Muscle layer of colon (tissue), 2 donors: Measurements from ENCODE around the gene TEKT5.
A peak's percentile ranks its signal among the peaks of the same experiment; 100 is the strongest.
"Not testable (repeated sequence)": the region's sequence is repeated elsewhere in the genome, so short reads cannot be mapped to it uniquely, and the experiment has no call there.

ENCODE experiments used
- H3K27ac ChIP-seq: one replicate; pipeline ENCODE4 v1.7.0; 2013; ENCODE audit warnings: low read depth, mild to moderate bottlenecking, low read length, moderate library complexity
- H3K27me3 ChIP-seq, 2 donors: one replicate each; pipeline ENCODE4 v1.7.0; 2013; ENCODE audit warnings: low read length in 2 of 2, mild to moderate bottlenecking in 2 of 2; ENCODE audit not compliant: insufficient read depth in 2 of 2, control insufficient read depth in 1 of 2
- H3K36me3 ChIP-seq: one replicate; pipeline ENCODE4 v1.7.0; 2013; ENCODE audit warnings: mild to moderate bottlenecking, low read length; ENCODE audit not compliant: insufficient read depth
- H3K4me1 ChIP-seq: one replicate; pipeline ENCODE4 v1.7.0; 2013; ENCODE audit warnings: mild to moderate bottlenecking, low read length; ENCODE audit not compliant: insufficient read depth
- H3K4me3 ChIP-seq, 2 donors: one replicate each; pipeline ENCODE4 v1.7.0; 2013; ENCODE audit warnings: low read length in 2 of 2, low read depth in 1 of 2, mild to moderate bottlenecking in 1 of 2, moderate library complexity in 1 of 2
- H3K9ac ChIP-seq: one replicate; pipeline ENCODE4 v1.7.0; 2013; ENCODE audit warnings: low read length
- H3K9me3 ChIP-seq: one replicate; pipeline ENCODE4 v1.7.0; 2013; ENCODE audit warnings: mild to moderate bottlenecking, low read length
- donor health status: abdominal sarcoma.
- donor health status: Adenocarcinoma of cecum.

The TEKT5 gene

DNA sequence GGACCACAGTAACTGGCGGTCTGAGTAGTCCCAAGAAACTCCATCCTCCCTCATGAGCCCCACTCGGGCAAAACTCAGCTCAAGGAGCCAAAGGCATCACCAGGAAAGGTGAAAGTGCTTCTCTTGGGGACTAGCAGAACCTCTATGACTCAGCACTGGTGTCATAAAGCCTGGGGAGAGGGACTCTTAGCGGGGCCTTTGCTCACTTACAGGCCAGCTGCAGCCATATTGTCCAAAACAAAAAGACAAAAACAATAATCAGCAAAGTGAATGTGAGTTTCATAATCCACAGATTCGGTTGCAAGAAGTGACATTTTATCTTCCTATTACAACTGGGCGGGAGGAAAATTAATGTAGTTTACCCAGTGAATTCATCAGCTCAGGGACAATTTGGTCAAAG is at the start of gene TEKT5:
Gene TEKT5 (minus strand): TSS at position 101 of the 400 bp plus-strand sequence. CDS start 57 bp downstream, at position 44.
- Histone ChIP-seq H3K4me3 (no peak within 1 kb of the TSS), H3K4me1 (no peaks in the 10 kb centered on the region), H3K27ac (no peak within 1 kb of the TSS), H3K27me3 (no peaks in the 10 kb centered on the region), H3K9me3 (no peaks in the 10 kb centered on the region), H3K36me3 (no peaks in the 10 kb centered on the region), H3K9ac (no peak within 1 kb of the TSS)

DNA sequence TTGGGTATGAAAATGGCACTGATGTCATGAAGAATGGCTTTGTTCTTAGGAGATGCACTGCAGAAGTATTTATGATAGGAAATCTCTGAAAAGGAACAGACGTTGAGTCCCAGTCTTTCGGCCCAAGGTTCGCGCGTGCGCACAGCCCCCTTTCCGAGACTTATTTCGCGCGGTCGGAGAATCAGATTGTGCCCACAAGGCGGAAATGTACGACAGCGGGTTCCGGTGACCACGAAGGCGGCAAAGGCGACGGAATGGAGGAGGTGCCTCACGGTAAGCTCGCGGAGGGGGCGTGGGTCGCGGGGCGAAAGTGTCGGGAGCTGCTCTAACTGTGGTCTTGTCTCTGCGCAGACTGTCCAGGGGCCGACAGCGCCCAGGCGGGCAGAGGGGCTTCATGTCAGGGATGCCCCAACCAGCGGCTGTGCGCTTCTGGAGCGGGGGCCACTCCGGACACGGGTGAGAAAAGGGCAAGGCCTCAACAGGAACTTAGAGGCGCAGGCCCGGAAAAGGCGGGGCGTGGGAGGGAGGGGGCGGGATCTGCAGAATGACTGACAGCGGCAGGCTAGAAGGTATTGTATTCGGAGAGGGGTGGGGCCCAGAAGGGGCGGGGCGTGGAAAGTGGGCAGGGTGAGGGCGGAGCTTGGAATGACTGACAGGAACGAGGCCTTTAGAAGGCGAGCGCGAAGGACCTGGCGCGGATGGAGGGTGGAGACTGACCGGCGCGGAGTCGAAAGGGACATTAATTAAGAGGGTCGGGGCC is 49.1 kb upstream of the TEKT5 start, which contains the start of gene NUBP1:
Gene NUBP1 (plus strand): TSS at position 233 of the 760 bp plus-strand sequence. CDS start 22 bp downstream, at position 255.
- H3K27me3 ChIP-seq, result no peaks in the 10 kb centered on the region
- peak within 1 kb of the TSS; percentile 54 to 57 for H3K4me3 ChIP-seq
- H3K4me1 ChIP-seq, result peaks cover 26% of the 10 kb centered on the region
- no peaks in the 10 kb centered on the region for H3K9me3 ChIP-seq
- H3K36me3 ChIP-seq, result peaks cover 20% of the 10 kb centered on the region
- peak within 1 kb of the TSS; percentile 40 for H3K9ac ChIP-seq
- H3K27ac ChIP-seq, result peak within 1 kb of the TSS; percentile 79

DNA sequence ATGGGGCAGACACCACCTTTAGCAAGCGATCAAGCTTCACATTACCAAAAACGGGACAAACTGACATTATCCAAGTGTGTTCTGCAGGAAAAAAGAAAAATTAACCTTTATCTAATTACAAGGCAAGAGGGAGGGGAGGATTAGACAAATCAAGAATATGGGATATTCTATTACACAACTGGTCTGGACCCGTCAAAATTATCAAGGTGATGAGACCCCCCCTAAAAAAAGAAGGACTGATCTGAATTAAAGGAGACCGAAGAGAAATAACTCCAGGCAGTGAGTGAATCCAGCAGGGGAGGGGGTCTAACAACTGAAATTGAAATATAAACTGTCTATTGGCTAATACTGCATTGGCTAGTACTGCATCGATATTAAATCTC is 48.5 kb upstream of the TEKT5 start:
- Histone ChIP-seq H3K9me3 (no peaks in the 10 kb centered on the region), H3K4me3 (peak overlapping the region; percentile 51 to 57)

DNA sequence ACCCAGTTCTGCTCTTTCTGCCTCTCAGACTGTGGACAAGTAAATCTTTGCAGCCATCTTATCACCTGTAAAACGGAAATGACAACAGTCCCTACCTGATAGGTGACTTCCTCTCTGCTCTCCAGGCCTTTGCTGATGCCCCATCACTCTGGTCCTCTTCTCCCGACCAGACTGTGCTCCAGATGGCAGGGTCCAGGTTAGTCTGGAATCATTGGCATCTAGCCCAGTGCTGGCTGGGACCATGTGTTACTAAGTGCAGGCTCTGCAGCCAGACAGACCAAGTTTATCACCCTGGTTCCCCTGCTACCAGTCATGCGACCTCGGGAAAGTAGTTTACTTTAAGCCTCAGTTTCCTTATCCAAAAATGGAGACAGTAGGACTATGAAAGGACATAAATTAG is 47.1 kb upstream of the TEKT5 start:
- no peaks in the 10 kb centered on the region for H3K27me3 ChIP-seq

More for the DNA sequence above, 48.5 kb upstream of the TEKT5 start:
- H3K4me1 ChIP-seq, result peaks cover 28% of the 10 kb centered on the region
- H3K9ac ChIP-seq, result no peak overlapping the region
- peaks cover 14% of the 10 kb centered on the region for H3K36me3 ChIP-seq
- peak overlapping the region; percentile 79 for H3K27ac ChIP-seq
- H3K27me3 ChIP-seq, result no peaks in the 10 kb centered on the region

DNA sequence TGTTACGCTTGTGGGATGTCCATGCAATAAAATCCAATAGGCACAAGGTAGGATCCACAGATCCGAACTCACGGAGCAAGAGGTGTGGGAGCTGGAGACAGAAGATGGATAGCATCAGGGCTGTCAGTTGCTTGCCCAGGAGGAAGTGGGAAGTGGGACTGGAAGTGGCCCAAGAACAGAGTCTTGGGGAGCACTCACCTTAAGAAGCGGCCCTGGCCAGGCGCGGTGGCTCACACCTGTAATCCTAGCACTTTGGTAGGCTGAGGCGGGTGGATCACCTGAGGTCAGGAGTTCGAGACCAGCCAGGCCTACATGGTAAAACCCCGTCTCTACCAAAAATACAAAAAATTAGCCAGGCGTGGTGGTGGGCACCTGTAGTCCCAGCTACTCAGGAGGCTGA is 46.5 kb upstream of the TEKT5 start:
- H3K4me3 ChIP-seq, H3K36me3 ChIP-seq, H3K9ac ChIP-seq, H3K27me3 ChIP-seq, H3K27ac ChIP-seq, H3K9me3 ChIP-seq: not testable (repeated sequence)
- H3K4me1 ChIP-seq, result peaks cover 38% of the 10 kb centered on the region

More for the DNA sequence above, 47.1 kb upstream of the TEKT5 start:
- no peak overlapping the region for H3K4me3 ChIP-seq
- no peaks in the 10 kb centered on the region for H3K9me3 ChIP-seq
- peaks cover 2% of the 10 kb centered on the region for H3K36me3 ChIP-seq
- H3K4me1 ChIP-seq, result peaks cover 37% of the 10 kb centered on the region
- H3K9ac ChIP-seq, result no peak overlapping the region
- no peak overlapping the region for H3K27ac ChIP-seq

DNA sequence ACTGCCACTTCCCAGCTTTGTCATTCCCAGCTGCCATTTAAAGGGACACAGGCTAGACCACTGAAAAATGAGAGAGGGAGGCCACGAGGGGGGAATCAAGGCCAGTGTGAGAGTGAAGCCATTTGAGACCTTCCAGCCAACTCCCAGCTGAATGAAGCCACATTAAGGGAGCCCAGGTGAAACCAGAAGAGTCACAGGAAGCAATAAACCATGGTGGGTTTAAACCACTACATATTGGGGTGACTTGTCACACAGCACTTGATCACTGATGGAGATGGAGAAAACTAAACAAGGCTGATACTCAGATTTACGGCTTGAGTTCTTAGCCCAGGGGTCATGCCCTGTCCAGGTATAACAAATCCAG is 46.1 kb upstream of the TEKT5 start:
- H3K36me3 ChIP-seq, result no peaks in the 10 kb centered on the region
- no peak overlapping the region for H3K9ac ChIP-seq
- no peaks in the 10 kb centered on the region for H3K27me3 ChIP-seq
- H3K4me1 ChIP-seq, result peaks cover 34% of the 10 kb centered on the region
- no peak overlapping the region for H3K4me3 ChIP-seq
- H3K9me3 ChIP-seq, result no peaks in the 10 kb centered on the region
- H3K27ac ChIP-seq, result no peak overlapping the region

DNA sequence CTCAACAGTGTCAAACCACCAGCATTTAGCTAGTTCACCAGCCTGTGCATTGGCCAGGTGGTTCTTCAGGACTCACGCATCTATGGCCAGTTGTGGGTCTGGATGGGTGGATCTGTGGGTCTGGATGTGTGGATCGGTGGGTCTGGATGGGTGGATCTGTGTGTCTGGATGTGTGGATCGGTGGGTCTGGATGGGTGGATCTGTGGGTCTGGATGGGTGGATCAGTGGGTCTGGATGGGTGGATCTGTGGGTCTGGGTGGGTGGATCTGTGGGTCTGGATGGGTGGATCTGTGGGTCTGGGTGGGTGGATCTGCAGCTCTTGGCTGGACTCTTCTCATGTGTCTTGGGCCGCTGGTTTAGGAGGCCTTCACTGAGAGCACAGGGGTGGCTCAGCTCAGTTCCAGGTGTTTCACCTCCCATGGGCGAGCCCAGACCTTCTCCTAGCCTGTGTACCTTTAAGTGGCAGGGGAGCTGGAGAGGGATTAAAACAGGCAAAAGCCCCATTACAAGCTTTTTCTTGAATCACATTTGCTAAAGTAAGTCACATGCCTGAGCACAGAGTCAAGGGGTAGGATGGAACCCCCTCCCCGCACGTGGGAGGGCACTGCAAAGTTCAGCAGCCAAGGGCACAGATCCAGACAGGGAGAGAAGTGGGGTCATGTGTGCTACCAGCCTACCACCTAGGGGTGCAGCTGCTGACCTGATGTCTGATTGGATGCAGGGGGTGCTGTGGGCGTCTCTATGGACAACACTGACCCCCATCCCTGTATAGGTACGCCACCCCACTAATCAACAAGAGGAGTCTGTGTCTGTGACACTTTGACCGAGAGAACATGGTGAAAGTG is 45.5 kb upstream of the TEKT5 start:
- no peaks in the 10 kb centered on the region for H3K9me3 ChIP-seq
- H3K27ac ChIP-seq, result no peak overlapping the region
- H3K4me1 ChIP-seq, result peaks cover 28% of the 10 kb centered on the region
- no peak overlapping the region for H3K4me3 ChIP-seq
- no peak overlapping the region for H3K9ac ChIP-seq
- no peaks in the 10 kb centered on the region for H3K27me3 ChIP-seq
- H3K36me3 ChIP-seq, result no peaks in the 10 kb centered on the region

DNA sequence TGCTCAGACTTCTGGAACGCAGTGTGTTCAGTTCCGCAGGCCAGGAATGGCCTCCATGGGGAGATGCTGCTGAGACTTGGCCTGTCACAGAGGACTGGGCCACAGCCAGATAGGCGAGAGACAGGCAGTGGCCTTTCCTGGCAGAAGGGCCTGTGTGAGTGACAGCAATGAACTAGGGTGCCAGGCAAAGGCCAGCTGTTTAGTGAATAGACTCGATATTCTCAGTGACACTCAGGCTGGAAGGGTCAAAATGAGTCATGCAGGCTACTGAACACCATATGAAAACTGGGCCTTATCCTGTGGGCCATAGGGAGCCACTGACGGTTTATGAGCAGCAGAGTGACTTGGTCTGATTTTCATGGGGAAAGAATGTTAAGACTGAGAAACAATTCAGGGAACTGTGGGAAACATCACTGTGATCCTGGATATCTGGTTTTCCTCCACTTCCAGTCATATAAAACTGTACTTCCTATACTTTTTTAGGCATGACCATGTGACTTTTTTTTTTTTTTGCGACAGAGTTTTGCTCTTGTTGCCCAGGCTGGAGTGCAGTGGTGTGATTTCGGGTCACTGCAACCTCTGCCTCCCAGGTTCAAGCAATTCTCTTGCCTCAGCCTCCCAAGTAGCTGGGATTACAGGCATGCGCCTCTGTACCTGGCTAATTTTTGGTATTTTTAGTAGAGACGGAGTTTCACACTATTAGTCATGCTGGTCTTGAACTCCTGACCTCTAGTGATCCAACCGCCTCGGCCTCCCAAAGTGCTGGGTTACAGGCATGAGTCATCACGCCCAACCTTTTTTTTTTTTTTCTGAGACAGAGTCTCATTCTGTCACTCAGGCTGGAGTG is 43.7 kb upstream of the TEKT5 start:
- Histone ChIP-seq H3K27me3 (no peaks in the 10 kb centered on the region), H3K4me1 (peaks cover 19% of the 10 kb centered on the region), H3K36me3 (no peaks in the 10 kb centered on the region), H3K4me3 (no peak overlapping the region), H3K9me3 (no peaks in the 10 kb centered on the region), H3K9ac (no peak overlapping the region), H3K27ac (no peak overlapping the region)

DNA sequence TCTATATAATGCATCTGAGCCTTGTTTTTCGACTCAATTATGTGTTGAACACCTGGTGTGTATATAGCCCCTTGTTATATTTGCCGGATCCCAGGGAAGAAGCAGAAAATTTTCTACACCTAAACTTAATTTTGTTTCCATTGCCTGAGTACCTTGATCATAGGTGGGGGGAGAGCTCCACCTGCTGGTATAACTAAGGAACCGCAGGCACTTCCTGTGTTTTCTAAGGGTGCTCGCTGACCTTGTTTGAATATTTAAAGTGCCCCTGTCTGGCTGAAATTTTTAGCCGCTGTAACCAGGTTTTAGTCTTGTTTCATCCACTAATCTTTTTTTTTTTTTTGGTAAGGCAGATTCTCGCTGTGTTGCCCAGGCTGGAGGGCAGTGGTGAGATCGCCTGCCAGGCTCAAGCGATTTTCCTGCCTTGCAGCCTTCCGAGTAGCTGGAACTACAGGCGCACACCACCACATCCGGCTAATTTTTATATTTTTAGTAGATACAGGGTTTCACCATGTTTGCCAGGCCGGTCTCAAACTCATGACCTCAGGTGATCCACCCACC is 42.4 kb upstream of the TEKT5 start:
- no peak overlapping the region for H3K27ac ChIP-seq
- H3K27me3 ChIP-seq, result no peaks in the 10 kb centered on the region
- peaks cover 19% of the 10 kb centered on the region for H3K4me1 ChIP-seq
- no peaks in the 10 kb centered on the region for H3K9me3 ChIP-seq
- peak overlapping the region; percentile 27 for H3K9ac ChIP-seq
- no peak overlapping the region for H3K4me3 ChIP-seq
- no peaks in the 10 kb centered on the region for H3K36me3 ChIP-seq

DNA sequence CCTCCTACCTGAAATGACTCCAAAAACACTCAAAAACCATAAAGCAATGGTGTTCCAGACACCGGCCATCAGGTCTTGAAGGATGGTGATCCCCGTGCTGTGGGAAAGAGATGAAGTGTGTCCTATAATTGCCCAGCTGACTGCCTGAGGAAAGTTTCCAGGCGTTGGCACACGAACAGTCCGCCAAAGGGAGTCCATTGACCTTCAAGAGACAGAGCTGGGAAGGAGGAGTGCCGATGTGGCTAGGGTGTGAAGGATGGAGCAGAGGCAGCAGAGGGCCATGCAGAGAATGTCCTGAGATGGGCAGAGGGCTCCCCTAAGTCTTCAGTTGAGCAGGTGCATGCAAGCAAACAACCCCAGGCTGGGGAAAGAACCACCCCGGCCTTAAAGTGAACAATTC is 37.1 kb upstream of the TEKT5 start:
- Histone ChIP-seq H3K4me1 (peaks cover under 1% of the 10 kb centered on the region), H3K27ac (no peak overlapping the region), H3K27me3 (no peaks in the 10 kb centered on the region), H3K36me3 (no peaks in the 10 kb centered on the region), H3K9me3 (no peaks in the 10 kb centered on the region), H3K4me3 (no peak overlapping the region), H3K9ac (no peak overlapping the region)
